IPS-20b (cell line): Measurements from ENCODE around the gene MACROH2A2.
"Not testable (repeated sequence)": the region's sequence is repeated elsewhere in the genome, so short reads cannot be mapped to it uniquely, and the experiment has no call there.

Experiments
- H3K27ac ChIP-seq: one replicate; pipeline ENCODE4 v1.5.1; 2013; ENCODE audit warnings: low read length
- H3K27me3 ChIP-seq: 2 replicates; pipeline ENCODE4 v1.6.1; 2013; ENCODE audit warnings: mild to moderate bottlenecking, low read length, inconsistent platforms; ENCODE audit not compliant: insufficient read depth
- H3K36me3 ChIP-seq: 2 replicates; pipeline ENCODE4 v1.6.1; 2013; ENCODE audit warnings: low read depth, mild to moderate bottlenecking, inconsistent platforms, low read length, moderate library complexity; ENCODE audit not compliant: insufficient read depth
- H3K4me1 ChIP-seq: 2 replicates; pipeline ENCODE4 v1.6.1; 2013; ENCODE audit warnings: mild to moderate bottlenecking, control low read depth, inconsistent platforms, low read length, moderate library complexity; ENCODE audit not compliant: insufficient read depth
- H3K4me3 ChIP-seq: 2 replicates; pipeline ENCODE4 v1.5.1; 2013; ENCODE audit warnings: mild to moderate bottlenecking, low read length, inconsistent platforms
- H3K9ac ChIP-seq: 2 replicates; pipeline ENCODE4 v1.6.1; 2013; ENCODE audit warnings: low read depth, mild to moderate bottlenecking, inconsistent platforms, low read length, moderate library complexity
- H3K9me3 ChIP-seq: 2 replicates; pipeline ENCODE4 v1.6.1; 2013; ENCODE audit warnings: mild to moderate bottlenecking, low read depth, low read length, inconsistent platforms; ENCODE audit not compliant: insufficient read depth

MACROH2A2 gene

GRCh38 chr10:70090951-70091350, 38.3 kb downstream of the MACROH2A2 start:
- H3K4me3 ChIP-seq = no peak overlapping the region
- no peaks in the 10 kb centered on the region for H3K27me3 ChIP-seq
- no peak overlapping the region for H3K27ac ChIP-seq
- no peaks in the 10 kb centered on the region for H3K9me3 ChIP-seq
- H3K9ac ChIP-seq = no peak overlapping the region
- H3K36me3 ChIP-seq = peaks cover 45% of the 10 kb centered on the region
- H3K4me1 ChIP-seq = no peaks in the 10 kb centered on the region

GRCh38 chr10:70092389-70092718, 39.7 kb downstream of the MACROH2A2 start:
- no peak overlapping the region for H3K27ac ChIP-seq
- H3K9ac ChIP-seq = no peak overlapping the region
- no peak overlapping the region for H3K4me3 ChIP-seq
- peaks cover 52% of the 10 kb centered on the region for H3K36me3 ChIP-seq
- H3K4me1 ChIP-seq = no peaks in the 10 kb centered on the region
- no peaks in the 10 kb centered on the region for H3K9me3 ChIP-seq
- no peaks in the 10 kb centered on the region for H3K27me3 ChIP-seq

- Histone ChIP-seq H3K36me3 (peaks cover 52% of the 10 kb centered on the region), H3K9me3 (no peaks in the 10 kb centered on the region), H3K9ac (no peak overlapping the region), H3K4me3 (no peak overlapping the region), H3K27me3 (no peaks in the 10 kb centered on the region), H3K27ac (no peak overlapping the region), H3K4me1 (no peaks in the 10 kb centered on the region)
Measured at GRCh38 chr10:70093335-70093944, 40.8 kb downstream of the MACROH2A2 start.

GRCh38 chr10:70094250-70094649, 41.6 kb downstream of the MACROH2A2 start:
- peaks cover 57% of the 10 kb centered on the region for H3K36me3 ChIP-seq
- H3K27ac ChIP-seq = no peak overlapping the region
- H3K27me3 ChIP-seq = no peaks in the 10 kb centered on the region
- no peaks in the 10 kb centered on the region for H3K9me3 ChIP-seq
- no peak overlapping the region for H3K4me3 ChIP-seq
- H3K4me1 ChIP-seq = no peaks in the 10 kb centered on the region
- H3K9ac ChIP-seq = no peak overlapping the region

- Histone ChIP-seq H3K27ac (no peak overlapping the region), H3K4me1 (no peaks in the 10 kb centered on the region), H3K9me3 (no peaks in the 10 kb centered on the region), H3K4me3 (no peak overlapping the region), H3K9ac (no peak overlapping the region), H3K27me3 (no peaks in the 10 kb centered on the region), H3K36me3 (peaks cover 63% of the 10 kb centered on the region)
Measured at GRCh38 chr10:70096016-70096704, 43.5 kb downstream of the MACROH2A2 start.

- Histone ChIP-seq H3K27me3 (no peaks in the 10 kb centered on the region), H3K36me3 (peaks cover 65% of the 10 kb centered on the region), H3K4me3 (no peak overlapping the region), H3K9me3 (no peaks in the 10 kb centered on the region), H3K9ac (no peak overlapping the region), H3K27ac (no peak overlapping the region), H3K4me1 (no peaks in the 10 kb centered on the region)
Measured at GRCh38 chr10:70096705-70097420, 44.2 kb downstream of the MACROH2A2 start.

GRCh38 chr10:70097459-70097858, 44.8 kb downstream of the MACROH2A2 start:
- Histone ChIP-seq H3K4me3 (no peak overlapping the region), H3K4me1 (no peaks in the 10 kb centered on the region), H3K9ac (no peak overlapping the region), H3K36me3 (peaks cover 62% of the 10 kb centered on the region), H3K27ac (no peak overlapping the region), H3K27me3 (no peaks in the 10 kb centered on the region), H3K9me3 (no peaks in the 10 kb centered on the region)

GRCh38 chr10:70098271-70098670, 45.6 kb downstream of the MACROH2A2 start:
- Histone ChIP-seq H3K9me3 (no peaks in the 10 kb centered on the region), H3K36me3 (peaks cover 57% of the 10 kb centered on the region), H3K4me3 (no peak overlapping the region), H3K27me3 (no peaks in the 10 kb centered on the region), H3K4me1 (no peaks in the 10 kb centered on the region), H3K9ac (no peak overlapping the region), H3K27ac (no peak overlapping the region)

- H3K27me3 ChIP-seq, H3K9me3 ChIP-seq, H3K27ac ChIP-seq, H3K4me1 ChIP-seq, H3K4me3 ChIP-seq, H3K9ac ChIP-seq: not testable (repeated sequence)
- peaks cover 41% of the 10 kb centered on the region for H3K36me3 ChIP-seq
Measured at GRCh38 chr10:70101068-70101562, 48.5 kb downstream of the MACROH2A2 start.

GRCh38 chr10:70101668-70102067, 49.0 kb downstream of the MACROH2A2 start:
- Histone ChIP-seq H3K27ac (no peak overlapping the region), H3K4me3 (no peak overlapping the region), H3K4me1 (no peaks in the 10 kb centered on the region), H3K27me3 (no peaks in the 10 kb centered on the region), H3K9ac (no peak overlapping the region), H3K36me3 (peaks cover 36% of the 10 kb centered on the region), H3K9me3 (no peaks in the 10 kb centered on the region)

GRCh38 chr10:70106958-70107791, 54.5 kb downstream of the MACROH2A2 start:
- H3K4me1 ChIP-seq = no peaks in the 10 kb centered on the region
- no peak overlapping the region for H3K27ac ChIP-seq
- H3K27me3 ChIP-seq = no peaks in the 10 kb centered on the region
- no peak overlapping the region for H3K9ac ChIP-seq
- no peaks in the 10 kb centered on the region for H3K9me3 ChIP-seq
- peaks cover 38% of the 10 kb centered on the region for H3K36me3 ChIP-seq
- no peak overlapping the region for H3K4me3 ChIP-seq
